Measurements from ENCODE around the gene TP53I13.

Gene TP53I13

DNA sequence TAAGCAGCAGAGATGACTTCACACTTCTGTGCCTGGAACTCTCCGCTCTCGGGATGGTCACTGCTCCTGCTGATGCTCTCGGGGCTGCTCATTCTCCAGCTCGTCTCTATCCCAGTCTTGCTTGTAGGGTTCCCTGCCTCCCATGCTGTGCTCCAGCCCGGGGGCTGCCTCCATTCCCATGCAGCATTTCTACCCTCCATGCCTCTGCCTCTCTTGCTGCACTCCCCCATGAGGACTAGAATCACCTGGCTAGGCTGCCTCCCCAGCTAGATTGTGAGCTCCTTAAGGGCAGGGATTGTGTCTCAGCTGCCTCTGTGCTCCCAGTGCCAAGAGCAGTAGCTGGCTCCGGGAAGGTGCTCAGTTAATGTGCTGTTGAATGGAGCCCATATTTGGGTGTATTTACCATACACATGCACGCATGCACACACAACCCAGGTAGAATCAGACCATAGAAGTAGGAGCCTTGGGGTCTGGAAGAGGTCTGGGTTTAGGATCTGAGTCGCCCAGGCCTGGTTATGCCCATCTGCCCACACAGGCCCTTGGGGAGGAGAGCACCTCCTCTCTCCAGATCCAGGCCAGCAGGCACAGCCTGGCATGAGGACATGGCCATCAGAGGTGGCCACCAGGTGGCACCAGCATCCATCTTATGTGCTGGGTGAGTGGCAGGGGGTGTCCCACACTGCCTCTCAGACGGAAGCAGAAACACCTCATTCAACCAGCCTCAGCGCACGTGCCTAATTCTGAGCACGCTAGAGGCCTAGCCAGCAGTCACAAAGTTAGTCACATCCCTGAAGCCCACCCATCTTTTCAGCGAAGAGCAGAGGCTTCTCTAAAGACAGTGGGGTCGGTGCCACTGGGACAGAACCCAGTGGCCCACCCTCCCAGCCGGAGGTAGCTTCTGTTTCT lies 11.6 kb downstream of the TP53I13 start (continued):
- TF ChIP-seq, protein P1, sequence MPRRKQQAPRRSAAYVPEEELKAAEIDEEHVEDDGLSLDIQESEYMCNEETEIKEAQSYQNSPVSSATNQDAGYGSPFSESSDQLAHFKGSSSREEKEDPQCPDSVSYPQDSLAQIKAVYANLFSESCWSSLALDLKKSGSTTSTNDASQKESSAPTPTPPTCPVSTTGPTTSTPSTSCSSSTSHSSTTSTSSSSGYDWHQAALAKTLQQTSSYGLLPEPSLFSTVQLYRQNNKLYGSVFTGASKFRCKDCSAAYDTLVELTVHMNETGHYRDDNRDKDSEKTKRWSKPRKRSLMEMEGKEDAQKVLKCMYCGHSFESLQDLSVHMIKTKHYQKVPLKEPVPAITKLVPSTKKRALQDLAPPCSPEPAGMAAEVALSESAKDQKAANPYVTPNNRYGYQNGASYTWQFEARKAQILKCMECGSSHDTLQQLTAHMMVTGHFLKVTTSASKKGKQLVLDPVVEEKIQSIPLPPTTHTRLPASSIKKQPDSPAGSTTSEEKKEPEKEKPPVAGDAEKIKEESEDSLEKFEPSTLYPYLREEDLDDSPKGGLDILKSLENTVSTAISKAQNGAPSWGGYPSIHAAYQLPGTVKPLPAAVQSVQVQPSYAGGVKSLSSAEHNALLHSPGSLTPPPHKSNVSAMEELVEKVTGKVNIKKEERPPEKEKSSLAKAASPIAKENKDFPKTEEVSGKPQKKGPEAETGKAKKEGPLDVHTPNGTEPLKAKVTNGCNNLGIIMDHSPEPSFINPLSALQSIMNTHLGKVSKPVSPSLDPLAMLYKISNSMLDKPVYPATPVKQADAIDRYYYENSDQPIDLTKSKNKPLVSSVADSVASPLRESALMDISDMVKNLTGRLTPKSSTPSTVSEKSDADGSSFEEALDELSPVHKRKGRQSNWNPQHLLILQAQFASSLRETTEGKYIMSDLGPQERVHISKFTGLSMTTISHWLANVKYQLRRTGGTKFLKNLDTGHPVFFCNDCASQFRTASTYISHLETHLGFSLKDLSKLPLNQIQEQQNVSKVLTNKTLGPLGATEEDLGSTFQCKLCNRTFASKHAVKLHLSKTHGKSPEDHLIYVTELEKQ (tag by site-specific recombination; IDR thresholded peaks at IDR 0.05; ENCODE audit: borderline replicate concordance): 0 out of 2 replicates have a peak, but pooled peaks have one; percentile 37
- no peak for TF ChIP-seq ZNF585B (tag by site-specific recombination; IDR thresholded peaks at IDR 0.05)
- TF ChIP-seq, protein P2, sequence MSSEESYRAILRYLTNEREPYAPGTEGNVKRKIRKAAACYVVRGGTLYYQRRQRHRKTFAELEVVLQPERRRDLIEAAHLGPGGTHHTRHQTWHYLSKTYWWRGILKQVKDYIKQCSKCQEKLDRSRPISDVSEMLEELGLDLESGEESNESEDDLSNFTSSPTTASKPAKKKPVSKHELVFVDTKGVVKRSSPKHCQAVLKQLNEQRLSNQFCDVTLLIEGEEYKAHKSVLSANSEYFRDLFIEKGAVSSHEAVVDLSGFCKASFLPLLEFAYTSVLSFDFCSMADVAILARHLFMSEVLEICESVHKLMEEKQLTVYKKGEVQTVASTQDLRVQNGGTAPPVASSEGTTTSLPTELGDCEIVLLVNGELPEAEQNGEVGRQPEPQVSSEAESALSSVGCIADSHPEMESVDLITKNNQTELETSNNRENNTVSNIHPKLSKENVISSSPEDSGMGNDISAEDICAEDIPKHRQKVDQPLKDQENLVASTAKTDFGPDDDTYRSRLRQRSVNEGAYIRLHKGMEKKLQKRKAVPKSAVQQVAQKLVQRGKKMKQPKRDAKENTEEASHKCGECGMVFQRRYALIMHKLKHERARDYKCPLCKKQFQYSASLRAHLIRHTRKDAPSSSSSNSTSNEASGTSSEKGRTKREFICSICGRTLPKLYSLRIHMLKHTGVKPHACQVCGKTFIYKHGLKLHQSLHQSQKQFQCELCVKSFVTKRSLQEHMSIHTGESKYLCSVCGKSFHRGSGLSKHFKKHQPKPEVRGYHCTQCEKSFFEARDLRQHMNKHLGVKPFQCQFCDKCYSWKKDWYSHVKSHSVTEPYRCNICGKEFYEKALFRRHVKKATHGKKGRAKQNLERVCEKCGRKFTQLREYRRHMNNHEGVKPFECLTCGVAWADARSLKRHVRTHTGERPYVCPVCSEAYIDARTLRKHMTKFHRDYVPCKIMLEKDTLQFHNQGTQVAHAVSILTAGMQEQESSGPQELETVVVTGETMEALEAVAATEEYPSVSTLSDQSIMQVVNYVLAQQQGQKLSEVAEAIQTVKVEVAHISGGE (tag by site-specific recombination; conservative IDR thresholded peaks at IDR 0.05; ENCODE audit: low read depth): 0 out of 2 replicates have a peak, but pooled peaks have one; percentile 12
- TF ChIP-seq EGR2 (tag by site-specific recombination; IDR thresholded peaks at IDR 0.05; ENCODE audit: low read depth): peak; percentile 28; the same call in 1 of the 2 replicates
- no peak for TF ChIP-seq ZNF670 (tag by site-specific recombination; IDR thresholded peaks at IDR 0.05; ENCODE audit: low read depth)
- TF ChIP-seq, protein P3, sequence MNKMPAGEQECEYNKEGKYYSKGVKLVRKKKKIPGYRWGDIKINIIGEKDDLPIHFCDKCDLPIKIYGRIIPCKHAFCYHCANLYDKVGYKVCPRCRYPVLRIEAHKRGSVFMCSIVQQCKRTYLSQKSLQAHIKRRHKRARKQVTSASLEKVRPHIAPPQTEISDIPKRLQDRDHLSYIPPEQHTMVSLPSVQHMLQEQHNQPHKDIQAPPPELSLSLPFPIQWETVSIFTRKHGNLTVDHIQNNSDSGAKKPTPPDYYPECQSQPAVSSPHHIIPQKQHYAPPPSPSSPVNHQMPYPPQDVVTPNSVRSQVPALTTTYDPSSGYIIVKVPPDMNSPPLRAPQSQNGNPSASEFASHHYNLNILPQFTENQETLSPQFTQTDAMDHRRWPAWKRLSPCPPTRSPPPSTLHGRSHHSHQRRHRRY (tag by site-specific recombination; IDR thresholded peaks at IDR 0.05): no peak
- no peak for TF ChIP-seq ZNF514 (tag by site-specific recombination; IDR thresholded peaks at IDR 0.05)
- peak; percentile 85 for TF ChIP-seq ZNF654 (tag by site-specific recombination; IDR thresholded peaks at IDR 0.05; ENCODE audit: low read depth)
- peak; percentile 85 for TF ChIP-seq ZSCAN30 (tag by site-specific recombination; IDR thresholded peaks at IDR 0.05)
- TF ChIP-seq ZNF660 (tag by site-specific recombination; IDR thresholded peaks at IDR 0.05): peak; percentile 78
- peak; percentile 57 for TF ChIP-seq ZBTB17 (tag by site-specific recombination; IDR thresholded peaks at IDR 0.05)
- TF ChIP-seq, protein P4, sequence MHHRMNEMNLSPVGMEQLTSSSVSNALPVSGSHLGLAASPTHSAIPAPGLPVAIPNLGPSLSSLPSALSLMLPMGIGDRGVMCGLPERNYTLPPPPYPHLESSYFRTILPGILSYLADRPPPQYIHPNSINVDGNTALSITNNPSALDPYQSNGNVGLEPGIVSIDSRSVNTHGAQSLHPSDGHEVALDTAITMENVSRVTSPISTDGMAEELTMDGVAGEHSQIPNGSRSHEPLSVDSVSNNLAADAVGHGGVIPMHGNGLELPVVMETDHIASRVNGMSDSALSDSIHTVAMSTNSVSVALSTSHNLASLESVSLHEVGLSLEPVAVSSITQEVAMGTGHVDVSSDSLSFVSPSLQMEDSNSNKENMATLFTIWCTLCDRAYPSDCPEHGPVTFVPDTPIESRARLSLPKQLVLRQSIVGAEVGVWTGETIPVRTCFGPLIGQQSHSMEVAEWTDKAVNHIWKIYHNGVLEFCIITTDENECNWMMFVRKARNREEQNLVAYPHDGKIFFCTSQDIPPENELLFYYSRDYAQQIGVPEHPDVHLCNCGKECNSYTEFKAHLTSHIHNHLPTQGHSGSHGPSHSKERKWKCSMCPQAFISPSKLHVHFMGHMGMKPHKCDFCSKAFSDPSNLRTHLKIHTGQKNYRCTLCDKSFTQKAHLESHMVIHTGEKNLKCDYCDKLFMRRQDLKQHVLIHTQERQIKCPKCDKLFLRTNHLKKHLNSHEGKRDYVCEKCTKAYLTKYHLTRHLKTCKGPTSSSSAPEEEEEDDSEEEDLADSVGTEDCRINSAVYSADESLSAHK (tag by site-specific recombination; IDR thresholded peaks at IDR 0.05): no peak
- TF ChIP-seq, protein P5, sequence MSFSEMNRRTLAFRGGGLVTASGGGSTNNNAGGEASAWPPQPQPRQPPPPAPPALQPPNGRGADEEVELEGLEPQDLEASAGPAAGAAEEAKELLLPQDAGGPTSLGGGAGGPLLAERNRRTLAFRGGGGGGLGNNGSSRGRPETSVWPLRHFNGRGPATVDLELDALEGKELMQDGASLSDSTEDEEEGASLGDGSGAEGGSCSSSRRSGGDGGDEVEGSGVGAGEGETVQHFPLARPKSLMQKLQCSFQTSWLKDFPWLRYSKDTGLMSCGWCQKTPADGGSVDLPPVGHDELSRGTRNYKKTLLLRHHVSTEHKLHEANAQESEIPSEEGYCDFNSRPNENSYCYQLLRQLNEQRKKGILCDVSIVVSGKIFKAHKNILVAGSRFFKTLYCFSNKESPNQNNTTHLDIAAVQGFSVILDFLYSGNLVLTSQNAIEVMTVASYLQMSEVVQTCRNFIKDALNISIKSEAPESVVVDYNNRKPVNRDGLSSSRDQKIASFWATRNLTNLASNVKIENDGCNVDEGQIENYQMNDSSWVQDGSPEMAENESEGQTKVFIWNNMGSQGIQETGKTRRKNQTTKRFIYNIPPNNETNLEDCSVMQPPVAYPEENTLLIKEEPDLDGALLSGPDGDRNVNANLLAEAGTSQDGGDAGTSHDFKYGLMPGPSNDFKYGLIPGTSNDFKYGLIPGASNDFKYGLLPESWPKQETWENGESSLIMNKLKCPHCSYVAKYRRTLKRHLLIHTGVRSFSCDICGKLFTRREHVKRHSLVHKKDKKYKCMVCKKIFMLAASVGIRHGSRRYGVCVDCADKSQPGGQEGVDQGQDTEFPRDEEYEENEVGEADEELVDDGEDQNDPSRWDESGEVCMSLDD (tag by site-specific recombination; IDR thresholded peaks at IDR 0.05): 0 out of 2 replicates have a peak, but pooled peaks have one; percentile 23
- no peak for TF ChIP-seq ZBTB1 (tag by site-specific recombination; IDR thresholded peaks at IDR 0.05)
- no peak for TF ChIP-seq ZNF433 (tag by site-specific recombination; IDR thresholded peaks at IDR 0.05; ENCODE audit: low read depth)
- TF ChIP-seq, protein P6, sequence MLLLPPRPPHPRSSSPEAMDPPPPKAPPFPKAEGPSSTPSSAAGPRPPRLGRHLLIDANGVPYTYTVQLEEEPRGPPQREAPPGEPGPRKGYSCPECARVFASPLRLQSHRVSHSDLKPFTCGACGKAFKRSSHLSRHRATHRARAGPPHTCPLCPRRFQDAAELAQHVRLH (tag by site-specific recombination; IDR thresholded peaks at IDR 0.05): peak; percentile 65; the same call in 1 of the 2 replicates
- no peak for TF ChIP-seq ZNF121 (tag by site-specific recombination; IDR thresholded peaks at IDR 0.05)
- peak; percentile 37; the same call in 1 of the 2 replicates for TF ChIP-seq ZNF629 (tag by site-specific recombination; IDR thresholded peaks at IDR 0.05)
- TF ChIP-seq, protein P7, sequence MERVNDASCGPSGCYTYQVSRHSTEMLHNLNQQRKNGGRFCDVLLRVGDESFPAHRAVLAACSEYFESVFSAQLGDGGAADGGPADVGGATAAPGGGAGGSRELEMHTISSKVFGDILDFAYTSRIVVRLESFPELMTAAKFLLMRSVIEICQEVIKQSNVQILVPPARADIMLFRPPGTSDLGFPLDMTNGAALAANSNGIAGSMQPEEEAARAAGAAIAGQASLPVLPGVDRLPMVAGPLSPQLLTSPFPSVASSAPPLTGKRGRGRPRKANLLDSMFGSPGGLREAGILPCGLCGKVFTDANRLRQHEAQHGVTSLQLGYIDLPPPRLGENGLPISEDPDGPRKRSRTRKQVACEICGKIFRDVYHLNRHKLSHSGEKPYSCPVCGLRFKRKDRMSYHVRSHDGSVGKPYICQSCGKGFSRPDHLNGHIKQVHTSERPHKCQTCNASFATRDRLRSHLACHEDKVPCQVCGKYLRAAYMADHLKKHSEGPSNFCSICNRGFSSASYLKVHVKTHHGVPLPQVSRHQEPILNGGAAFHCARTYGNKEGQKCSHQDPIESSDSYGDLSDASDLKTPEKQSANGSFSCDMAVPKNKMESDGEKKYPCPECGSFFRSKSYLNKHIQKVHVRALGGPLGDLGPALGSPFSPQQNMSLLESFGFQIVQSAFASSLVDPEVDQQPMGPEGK (tag by site-specific recombination; IDR thresholded peaks at IDR 0.05): peak; percentile 91
- no peak for TF ChIP-seq ZNF843 (tag by site-specific recombination; IDR thresholded peaks at IDR 0.05)
- no peak for TF ChIP-seq ZBTB21 (tag by site-specific recombination; IDR thresholded peaks at IDR 0.05)
- TF ChIP-seq ZNF221 (tag by site-specific recombination; IDR thresholded peaks at IDR 0.05; ENCODE audit: borderline replicate concordance): no peak

Measured in HEK293 (cell line).